Lung (tissue), 12 donors: ENCODE data around the gene CGNL1. TPM values are rescaled to one million over a fixed set of nuclear protein-coding genes. Genes with fewer than 3 reads are reported as not detected.

Source experiments
- ATAC-seq: fragments of 200-7000 bp; cut with Tn5 transposase; one replicate; pipeline ENCODE4 v1.9.1; 2020; ENCODE audit warnings: moderate number of reproducible peaks; ENCODE audit not compliant: insufficient read depth, low FRiP score
- DNase-seq, 3 donors: peaks; one replicate each; pipeline ENCODE4 v3.0.0-alpha.2; 2013 to 2017
- H3K27ac ChIP-seq, 2 donors: one replicate each; pipeline ENCODE4 v1.5.1; 2013; ENCODE audit warnings: mild to moderate bottlenecking in 2 of 2, moderate library complexity in 2 of 2, control low read depth in 1 of 2, inconsistent platforms in 1 of 2, low read depth in 1 of 2, low read length in 1 of 2
- H3K27me3 ChIP-seq, 3 donors: one replicate each; pipeline ENCODE4 v1.5.1; 2013; ENCODE audit warnings: low read length in 2 of 3; ENCODE audit not compliant: control insufficient read depth in 3 of 3, insufficient read depth in 3 of 3
- H3K36me3 ChIP-seq, 4 donors: one replicate each; pipeline ENCODE4 v1.5.1; 2013; ENCODE audit warnings: low read length in 4 of 4, mild to moderate bottlenecking in 1 of 4, moderate library complexity in 1 of 4; ENCODE audit not compliant: control insufficient read depth in 4 of 4, insufficient read depth in 4 of 4
- H3K4me1 ChIP-seq, 5 donors: one replicate each; pipeline ENCODE4 v1.5.1; 2013; ENCODE audit warnings: low read length in 5 of 5, mild to moderate bottlenecking in 2 of 5, moderate library complexity in 1 of 5; ENCODE audit not compliant: control insufficient read depth in 5 of 5, insufficient read depth in 5 of 5
- H3K4me3 ChIP-seq: one replicate; pipeline ENCODE4 v1.5.1; 2013; ENCODE audit warnings: mild to moderate bottlenecking, control low read depth, moderate library complexity
- H3K9ac ChIP-seq, 2 donors: one replicate each; pipeline ENCODE4 v1.5.1; 2013; ENCODE audit warnings: low read length in 2 of 2, control low read depth in 1 of 2; ENCODE audit not compliant: insufficient read depth in 1 of 2
- H3K9me3 ChIP-seq, 4 donors: one replicate each; pipeline ENCODE4 v1.5.1; 2013; ENCODE audit warnings: low read length in 3 of 4, mild to moderate bottlenecking in 1 of 4, moderate library complexity in 1 of 4; ENCODE audit not compliant: control insufficient read depth in 4 of 4, insufficient read depth in 3 of 4
- WGBS, 2 donors: extraction: QIAGEN DNeasy Blood & Tissue Kit; methylation state at CpG; one replicate each; pipeline ENCODE4 v1.1.7; 2013; 5-methylcytosine and 5-hydroxymethylcytosine counted together
- polyA plus RNA-seq, 2 donors: library from polyadenylated mRNA; stranded (reverse); fragments of 200-250 nt; gene quantifications; one replicate each; pipeline ENCODE4 v1.2.1, GENCODE V29; 2013
- total RNA-seq, 2 donors: library from RNA; depleted of rRNA in 1 of 2; stranded (reverse); fragments of >200 nt in 1 of 2; gene quantifications; one replicate each; pipeline ENCODE4 v1.2.1, GENCODE V29; 2014 to 2021
- TF ChIP-seq, protein P1 (sequence below): IDR thresholded peaks from 2 replicates; pipeline ENCODE4 v1.5.1; 2012; ENCODE audit warnings: mild to moderate bottlenecking; ENCODE audit errors: control extremely low read depth, extremely low read depth
- donor health status: control.
- donor health status: control.
- donor health status: Bipolar disorder and iron deficiency.
- donor health status: healthy.
- donor health status: DM: yes; HTN: yes; CAD: no.

Gene CGNL1
- total and polyA plus RNA-seq, 4 donors: 9.0 to 42.5 (median 22.9) TPM

GRCh38 chr15:57328479-57328878 is 47.8 kb upstream of the CGNL1 start:
- H3K9ac ChIP-seq: no peak overlapping the region
- 91 to 92% methylated on average over 8 of the region's 8 CpGs for WGBS, 2 donors
- TF ChIP-seq, protein P1, sequence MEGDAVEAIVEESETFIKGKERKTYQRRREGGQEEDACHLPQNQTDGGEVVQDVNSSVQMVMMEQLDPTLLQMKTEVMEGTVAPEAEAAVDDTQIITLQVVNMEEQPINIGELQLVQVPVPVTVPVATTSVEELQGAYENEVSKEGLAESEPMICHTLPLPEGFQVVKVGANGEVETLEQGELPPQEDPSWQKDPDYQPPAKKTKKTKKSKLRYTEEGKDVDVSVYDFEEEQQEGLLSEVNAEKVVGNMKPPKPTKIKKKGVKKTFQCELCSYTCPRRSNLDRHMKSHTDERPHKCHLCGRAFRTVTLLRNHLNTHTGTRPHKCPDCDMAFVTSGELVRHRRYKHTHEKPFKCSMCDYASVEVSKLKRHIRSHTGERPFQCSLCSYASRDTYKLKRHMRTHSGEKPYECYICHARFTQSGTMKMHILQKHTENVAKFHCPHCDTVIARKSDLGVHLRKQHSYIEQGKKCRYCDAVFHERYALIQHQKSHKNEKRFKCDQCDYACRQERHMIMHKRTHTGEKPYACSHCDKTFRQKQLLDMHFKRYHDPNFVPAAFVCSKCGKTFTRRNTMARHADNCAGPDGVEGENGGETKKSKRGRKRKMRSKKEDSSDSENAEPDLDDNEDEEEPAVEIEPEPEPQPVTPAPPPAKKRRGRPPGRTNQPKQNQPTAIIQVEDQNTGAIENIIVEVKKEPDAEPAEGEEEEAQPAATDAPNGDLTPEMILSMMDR: no peak
- ATAC-seq (no peak), DNase-seq (no peak)
- H3K27me3 ChIP-seq: no peaks in the 10 kb centered on the region
- no peak overlapping the region for H3K27ac ChIP-seq
- H3K4me1 ChIP-seq: peaks cover 0 to 12% (median 0%) of the 10 kb centered on the region in 5 donors
- H3K36me3 ChIP-seq: no peaks in the 10 kb centered on the region
- H3K9me3 ChIP-seq: no peaks in the 10 kb centered on the region
- no peak overlapping the region for H3K4me3 ChIP-seq

GRCh38 chr15:57328897-57329296 is 47.4 kb upstream of the CGNL1 start:
- DNase-seq (no peak), ATAC-seq (no peak)
- TF ChIP-seq, protein P1: no peak
- 58% methylated on average over 5 of the region's 5 CpGs for WGBS, 2 donors
- Histone ChIP-seq H3K9me3 (no peaks in the 10 kb centered on the region), H3K4me3 (no peak overlapping the region), H3K36me3 (no peaks in the 10 kb centered on the region), H3K27ac (no peak overlapping the region), H3K27me3 (no peaks in the 10 kb centered on the region), H3K9ac (no peak overlapping the region), H3K4me1 (peaks cover 0 to 12% (median 0%) of the 10 kb centered on the region in 5 donors)

DNA sequence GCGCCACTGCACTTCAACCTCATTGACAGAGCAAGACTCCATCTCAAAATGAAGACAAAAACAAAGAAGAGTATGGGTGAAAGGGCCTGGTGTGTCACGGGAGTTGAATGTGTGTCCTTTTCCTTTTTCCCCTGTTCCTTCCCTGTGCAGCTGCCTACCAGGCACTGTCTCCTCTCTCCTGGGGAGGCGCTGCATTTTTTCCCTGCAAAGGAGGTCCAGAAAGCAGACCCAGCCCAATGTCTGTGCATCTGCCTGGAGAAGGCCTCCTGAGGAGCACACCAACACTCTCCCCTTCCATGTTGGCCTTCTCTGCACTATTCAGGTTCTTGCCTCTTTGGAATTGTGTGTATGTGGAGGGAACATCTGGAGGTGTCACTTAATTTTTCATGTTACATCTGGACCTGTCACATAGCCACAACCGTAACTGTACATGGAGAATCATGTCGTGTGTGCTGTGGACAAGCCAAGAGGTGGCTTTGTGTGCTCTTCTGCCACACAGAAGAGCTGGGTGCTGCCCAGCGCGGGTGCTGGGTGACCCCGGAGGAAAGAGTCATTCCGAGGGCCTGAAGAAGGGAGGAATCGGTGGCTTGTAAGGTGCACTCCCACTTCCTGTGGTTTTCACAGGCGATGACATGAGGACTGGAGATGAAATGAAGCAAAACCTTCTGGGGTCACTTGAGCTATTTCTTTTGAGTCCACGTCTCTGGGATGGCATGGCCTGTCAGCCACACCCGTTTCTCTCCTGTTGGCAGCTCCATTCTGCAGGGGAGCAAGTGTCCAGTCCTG is 46.5 kb upstream of the CGNL1 start:
- TF ChIP-seq, protein P1: no peak
- WGBS, 2 donors: 63 to 76% methylated on average over 13 of the region's 13 CpGs
- no peak overlapping the region for H3K9ac ChIP-seq
- H3K4me1 ChIP-seq: peaks cover 0 to 12% (median 0%) of the 10 kb centered on the region in 5 donors
- H3K9me3 ChIP-seq: no peaks in the 10 kb centered on the region
- no peaks in the 10 kb centered on the region for H3K27me3 ChIP-seq
- H3K27ac ChIP-seq: no peak overlapping the region
- no peak overlapping the region for H3K4me3 ChIP-seq
- DNase-seq: no peak
- ATAC-seq: no peak
- H3K36me3 ChIP-seq: no peaks in the 10 kb centered on the region
